ENCODE measurements around the gene OVCA2.

Gene OVCA2

DNA sequence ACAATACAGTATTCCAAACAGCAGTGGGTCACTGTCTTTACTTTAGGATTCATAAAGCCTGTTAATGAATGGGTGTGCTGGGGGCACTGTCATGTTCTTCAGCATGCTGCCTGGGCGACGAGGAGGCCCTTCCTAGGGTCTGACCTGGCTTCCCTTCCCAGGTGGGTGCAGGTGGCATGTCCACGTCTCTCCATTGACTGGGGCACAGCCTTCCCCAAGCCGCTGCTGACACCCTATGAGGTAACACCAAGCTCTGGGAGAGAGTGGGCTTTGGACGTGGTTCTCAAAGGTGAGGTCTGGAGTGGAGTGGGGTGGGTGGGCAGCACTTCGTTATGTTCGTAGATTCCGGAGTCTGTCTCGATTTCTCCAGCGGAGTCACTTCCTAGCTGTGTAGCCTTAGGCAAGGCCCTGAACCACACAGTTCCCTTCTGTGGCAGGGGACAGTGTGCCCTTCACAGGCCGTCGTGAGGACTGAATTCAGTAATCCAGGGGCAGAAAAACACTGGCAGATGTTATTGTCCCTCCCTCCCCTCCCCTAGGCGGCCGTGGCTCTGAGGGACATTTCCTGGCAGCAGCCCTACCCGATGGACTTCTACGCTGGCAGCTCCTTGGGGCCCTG lies 771 bp upstream of the OVCA2 start:
- TF ChIP-seq ZNF2 (tag by site-specific recombination; IDR thresholded peaks at IDR 0.05) = no peak
- TF ChIP-seq, protein P1, sequence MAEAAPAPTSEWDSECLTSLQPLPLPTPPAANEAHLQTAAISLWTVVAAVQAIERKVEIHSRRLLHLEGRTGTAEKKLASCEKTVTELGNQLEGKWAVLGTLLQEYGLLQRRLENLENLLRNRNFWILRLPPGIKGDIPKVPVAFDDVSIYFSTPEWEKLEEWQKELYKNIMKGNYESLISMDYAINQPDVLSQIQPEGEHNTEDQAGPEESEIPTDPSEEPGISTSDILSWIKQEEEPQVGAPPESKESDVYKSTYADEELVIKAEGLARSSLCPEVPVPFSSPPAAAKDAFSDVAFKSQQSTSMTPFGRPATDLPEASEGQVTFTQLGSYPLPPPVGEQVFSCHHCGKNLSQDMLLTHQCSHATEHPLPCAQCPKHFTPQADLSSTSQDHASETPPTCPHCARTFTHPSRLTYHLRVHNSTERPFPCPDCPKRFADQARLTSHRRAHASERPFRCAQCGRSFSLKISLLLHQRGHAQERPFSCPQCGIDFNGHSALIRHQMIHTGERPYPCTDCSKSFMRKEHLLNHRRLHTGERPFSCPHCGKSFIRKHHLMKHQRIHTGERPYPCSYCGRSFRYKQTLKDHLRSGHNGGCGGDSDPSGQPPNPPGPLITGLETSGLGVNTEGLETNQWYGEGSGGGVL (tag by site-specific recombination; IDR thresholded peaks at IDR 0.05) = 0 out of 2 replicates have a peak, but pooled peaks have one; percentile 15
- ChIA-PET CTCF (interaction anchor here (0.6 to 1.9 kb wide), 12 partner anchors 10 to 467 kb away, joined by 3 to 13 read pairs (median 4); partner anchors contain the start of gene RTN4RL1), POLR2A (interaction anchor here (1.2 to 1.6 kb wide), 3 partner anchors 16 to 324 kb away, joined by 4 to 7 read pairs (median 5); partner anchors contain the start of gene RTN4RL1)
- H3K4me3 ChIP-seq (ENCODE audit: low read depth, low read length) = peak overlapping the region; percentile 70
- no peaks in the 10 kb centered on the region for H3K9me3 ChIP-seq (ENCODE audit: control insufficient read depth, insufficient read depth, low read depth, low read length)
- no peak overlapping the region for H3K27ac ChIP-seq (ENCODE audit: extremely low read depth, low read depth, low read length)
- peaks cover 14 to 68% of the 10 kb centered on the region in 2 experiments for H3K36me3 ChIP-seq (ENCODE audit: control insufficient read depth in 2 of 2, insufficient read depth in 1 of 2, low read length in 2 of 2)
- H3K4me1 ChIP-seq (ENCODE audit: control insufficient read depth, insufficient read depth, low read length) = peaks cover 6% of the 10 kb centered on the region

DNA sequence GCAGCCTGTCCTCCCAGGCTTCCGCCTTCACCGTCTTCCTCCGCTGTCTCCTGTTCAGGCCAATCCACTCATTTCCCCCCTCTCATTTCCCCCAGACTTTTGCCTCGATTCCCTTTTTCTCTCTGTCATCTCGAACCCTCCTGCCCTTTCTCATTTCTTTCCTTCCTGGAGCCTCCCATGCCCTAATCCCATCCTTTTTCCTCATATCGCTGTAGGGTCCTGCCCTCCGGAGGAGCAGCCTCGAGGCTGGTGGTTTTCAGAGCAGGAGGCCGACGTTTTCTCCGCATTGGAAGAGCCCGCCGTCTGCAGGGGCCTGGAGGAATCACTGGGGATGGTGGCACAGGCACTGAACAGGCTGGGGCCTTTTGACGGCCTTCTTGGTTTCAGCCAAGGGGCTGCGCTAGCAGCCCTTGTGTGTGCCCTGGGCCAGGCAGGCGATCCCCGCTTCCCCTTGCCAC lies 597 bp downstream of the OVCA2 start:
- POLR2A ChIA-PET = interaction anchor here (0.9 to 1.6 kb wide), 2 partner anchors 133 to 326 kb away, joined by 4 to 5 read pairs; no protein-coding TSS in a partner anchor
- CTCF ChIA-PET = interaction anchor here (0.6 to 1.5 kb wide), 3 partner anchors 106 to 158 kb away, joined by 3 to 5 read pairs (median 4); no protein-coding TSS in a partner anchor
- Histone ChIP-seq H3K9me3 (ENCODE audit: control insufficient read depth, insufficient read depth, low read depth, low read length) (no peaks in the 10 kb centered on the region), H3K4me1 (ENCODE audit: control insufficient read depth, insufficient read depth, low read length) (peaks cover 6% of the 10 kb centered on the region), H3K27ac (ENCODE audit: extremely low read depth, low read depth, low read length) (peak overlapping the region; percentile 81), H3K4me3 (ENCODE audit: low read depth, low read length) (peak overlapping the region; percentile 70), H3K36me3 (ENCODE audit: control insufficient read depth in 2 of 2, insufficient read depth in 1 of 2, low read length in 2 of 2) (peaks cover 14 to 55% of the 10 kb centered on the region in 2 experiments)
- TF ChIP-seq ZXDB (tag by site-specific recombination; IDR thresholded peaks at IDR 0.05) (no peak), ZNF2 (tag by site-specific recombination; IDR thresholded peaks at IDR 0.05) (no peak), ZNF350 (tag by site-specific recombination; IDR thresholded peaks at IDR 0.05) (no peak), ZNF174 (tag by site-specific recombination; IDR thresholded peaks at IDR 0.05) (no peak), YY2 (tag by site-specific recombination; IDR thresholded peaks at IDR 0.05) (no peak), TRIM28 (IDR thresholded peaks at IDR 0.05; ENCODE audit: borderline replicate concordance, low read length) (no peak), ZNF404 (tag by site-specific recombination; IDR thresholded peaks at IDR 0.05) (no peak), ZNF837 (tag by site-specific recombination; IDR thresholded peaks at IDR 0.05) (no peak), ZNF654 (tag by site-specific recombination; IDR thresholded peaks at IDR 0.05; ENCODE audit: low read depth) (no peak), ZNF223 (tag by site-specific recombination; IDR thresholded peaks at IDR 0.05) (peak; percentile 54; the same call in 1 of the 2 replicates), PRDM1 (tag by site-specific recombination; IDR thresholded peaks at IDR 0.05) (peak; percentile 96), ZNF701 (tag by site-specific recombination; IDR thresholded peaks at IDR 0.05) (no peak)
- TF ChIP-seq, protein P2, sequence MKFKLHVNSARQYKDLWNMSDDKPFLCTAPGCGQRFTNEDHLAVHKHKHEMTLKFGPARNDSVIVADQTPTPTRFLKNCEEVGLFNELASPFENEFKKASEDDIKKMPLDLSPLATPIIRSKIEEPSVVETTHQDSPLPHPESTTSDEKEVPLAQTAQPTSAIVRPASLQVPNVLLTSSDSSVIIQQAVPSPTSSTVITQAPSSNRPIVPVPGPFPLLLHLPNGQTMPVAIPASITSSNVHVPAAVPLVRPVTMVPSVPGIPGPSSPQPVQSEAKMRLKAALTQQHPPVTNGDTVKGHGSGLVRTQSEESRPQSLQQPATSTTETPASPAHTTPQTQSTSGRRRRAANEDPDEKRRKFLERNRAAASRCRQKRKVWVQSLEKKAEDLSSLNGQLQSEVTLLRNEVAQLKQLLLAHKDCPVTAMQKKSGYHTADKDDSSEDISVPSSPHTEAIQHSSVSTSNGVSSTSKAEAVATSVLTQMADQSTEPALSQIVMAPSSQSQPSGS (tag by site-specific recombination; IDR thresholded peaks at IDR 0.05; ENCODE audit: low read depth) = no peak
- TF ChIP-seq, protein P3, sequence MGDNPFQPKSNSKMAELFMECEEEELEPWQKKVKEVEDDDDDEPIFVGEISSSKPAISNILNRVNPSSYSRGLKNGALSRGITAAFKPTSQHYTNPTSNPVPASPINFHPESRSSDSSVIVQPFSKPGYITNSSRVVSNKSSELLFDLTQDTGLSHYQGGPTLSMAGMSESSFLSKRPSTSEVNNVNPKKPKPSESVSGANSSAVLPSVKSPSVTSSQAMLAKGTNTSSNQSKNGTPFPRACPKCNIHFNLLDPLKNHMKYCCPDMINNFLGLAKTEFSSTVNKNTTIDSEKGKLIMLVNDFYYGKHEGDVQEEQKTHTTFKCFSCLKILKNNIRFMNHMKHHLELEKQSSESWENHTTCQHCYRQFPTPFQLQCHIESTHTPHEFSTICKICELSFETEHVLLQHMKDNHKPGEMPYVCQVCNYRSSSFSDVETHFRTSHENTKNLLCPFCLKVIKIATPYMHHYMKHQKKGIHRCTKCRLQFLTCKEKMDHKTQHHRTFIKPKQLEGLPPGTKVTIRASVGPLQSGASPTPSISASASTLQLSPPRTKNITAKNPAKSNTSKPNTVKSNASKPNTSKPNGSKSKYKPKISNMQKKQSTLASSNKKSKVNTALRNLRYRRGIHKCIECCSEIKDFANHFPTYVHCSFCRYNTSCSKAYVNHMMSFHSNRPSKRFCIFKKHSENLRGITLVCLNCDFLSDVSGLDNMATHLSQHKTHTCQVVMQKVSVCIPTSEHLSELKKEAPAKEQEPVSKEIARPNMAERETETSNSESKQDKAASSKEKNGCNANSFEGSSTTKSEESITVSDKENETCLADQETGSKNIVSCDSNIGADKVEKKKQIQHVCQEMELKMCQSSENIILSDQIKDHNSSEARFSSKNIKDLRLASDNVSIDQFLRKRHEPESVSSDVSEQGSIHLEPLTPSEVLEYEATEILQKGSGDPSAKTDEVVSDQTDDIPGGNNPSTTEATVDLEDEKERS (tag by site-specific recombination; IDR thresholded peaks at IDR 0.05) = no peak
- TF ChIP-seq, protein P4, sequence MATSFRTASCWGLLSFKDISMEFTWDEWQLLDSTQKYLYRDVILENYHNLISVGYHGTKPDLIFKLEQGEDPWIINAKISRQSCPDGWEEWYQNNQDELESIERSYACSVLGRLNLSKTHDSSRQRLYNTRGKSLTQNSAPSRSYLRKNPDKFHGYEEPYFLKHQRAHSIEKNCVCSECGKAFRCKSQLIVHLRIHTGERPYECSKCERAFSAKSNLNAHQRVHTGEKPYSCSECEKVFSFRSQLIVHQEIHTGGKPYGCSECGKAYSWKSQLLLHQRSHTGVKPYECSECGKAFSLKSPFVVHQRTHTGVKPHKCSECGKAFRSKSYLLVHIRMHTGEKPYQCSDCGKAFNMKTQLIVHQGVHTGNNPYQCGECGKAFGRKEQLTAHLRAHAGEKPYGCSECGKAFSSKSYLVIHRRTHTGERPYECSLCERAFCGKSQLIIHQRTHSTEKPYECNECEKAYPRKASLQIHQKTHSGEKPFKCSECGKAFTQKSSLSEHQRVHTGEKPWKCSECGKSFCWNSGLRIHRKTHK (tag by site-specific recombination; IDR thresholded peaks at IDR 0.05) = no peak
- TF ChIP-seq, protein P5, sequence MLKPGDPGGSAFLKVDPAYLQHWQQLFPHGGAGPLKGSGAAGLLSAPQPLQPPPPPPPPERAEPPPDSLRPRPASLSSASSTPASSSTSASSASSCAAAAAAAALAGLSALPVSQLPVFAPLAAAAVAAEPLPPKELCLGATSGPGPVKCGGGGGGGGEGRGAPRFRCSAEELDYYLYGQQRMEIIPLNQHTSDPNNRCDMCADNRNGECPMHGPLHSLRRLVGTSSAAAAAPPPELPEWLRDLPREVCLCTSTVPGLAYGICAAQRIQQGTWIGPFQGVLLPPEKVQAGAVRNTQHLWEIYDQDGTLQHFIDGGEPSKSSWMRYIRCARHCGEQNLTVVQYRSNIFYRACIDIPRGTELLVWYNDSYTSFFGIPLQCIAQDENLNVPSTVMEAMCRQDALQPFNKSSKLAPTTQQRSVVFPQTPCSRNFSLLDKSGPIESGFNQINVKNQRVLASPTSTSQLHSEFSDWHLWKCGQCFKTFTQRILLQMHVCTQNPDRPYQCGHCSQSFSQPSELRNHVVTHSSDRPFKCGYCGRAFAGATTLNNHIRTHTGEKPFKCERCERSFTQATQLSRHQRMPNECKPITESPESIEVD (tag by site-specific recombination; IDR thresholded peaks at IDR 0.05) = no peak
- TF ChIP-seq, protein P6, sequence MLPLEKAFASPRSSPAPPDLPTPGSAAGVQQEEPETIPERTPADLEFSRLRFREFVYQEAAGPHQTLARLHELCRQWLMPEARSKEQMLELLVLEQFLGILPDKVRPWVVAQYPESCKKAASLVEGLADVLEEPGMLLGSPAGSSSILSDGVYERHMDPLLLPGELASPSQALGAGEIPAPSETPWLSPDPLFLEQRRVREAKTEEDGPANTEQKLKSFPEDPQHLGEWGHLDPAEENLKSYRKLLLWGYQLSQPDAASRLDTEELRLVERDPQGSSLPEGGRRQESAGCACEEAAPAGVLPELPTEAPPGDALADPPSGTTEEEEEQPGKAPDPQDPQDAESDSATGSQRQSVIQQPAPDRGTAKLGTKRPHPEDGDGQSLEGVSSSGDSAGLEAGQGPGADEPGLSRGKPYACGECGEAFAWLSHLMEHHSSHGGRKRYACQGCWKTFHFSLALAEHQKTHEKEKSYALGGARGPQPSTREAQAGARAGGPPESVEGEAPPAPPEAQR (tag by site-specific recombination; IDR thresholded peaks at IDR 0.05) = no peak
